Neutrophil (primary cell): ENCODE measurements around the gene GNG11.
"Not testable (repeated sequence)": the region's sequence is repeated elsewhere in the genome, so short reads cannot be mapped to it uniquely, and the experiment has no call there.

Experiments used
- H3K27ac ChIP-seq: fragments of 200-600 bp; sonication (generic); 2 replicates; pipeline ENCODE4 v1.5.1; 2016; ENCODE audit warnings: mild to moderate bottlenecking, moderate library complexity
- H3K27me3 ChIP-seq: fragments of 200-600 bp; sonication (generic); 2 replicates; pipeline ENCODE4 v1.6.0; 2016; ENCODE audit warnings: mild to moderate bottlenecking
- H3K36me3 ChIP-seq: fragments of 200-600 bp; sonication (generic); 2 replicates; pipeline ENCODE4 v1.5.1; 2017
- H3K4me1 ChIP-seq, 2 experiments: fragments of 200-600 bp in 1 of 2; sonication (generic) in 1 of 2; 1 replicate in 1 of 2; 2 replicates in 1 of 2; pipeline versions ENCODE4 v1.5.1 to v1.6.1; 2013 to 2016; ENCODE audit warnings: low read depth in 1 of 2, low read length in 1 of 2, mild to moderate bottlenecking in 1 of 2, moderate library complexity in 1 of 2; ENCODE audit not compliant: control insufficient read depth in 1 of 2, insufficient read depth in 1 of 2
- H3K4me3 ChIP-seq, 2 experiments: fragments of 200-600 bp in 1 of 2; sonication (generic) in 1 of 2; 1 replicate in 1 of 2; 2 replicates in 1 of 2; pipeline ENCODE4 v1.5.1; 2013 to 2016; ENCODE audit warnings: low read depth in 1 of 2, low read length in 1 of 2, mild to moderate bottlenecking in 1 of 2, moderate library complexity in 1 of 2
- H3K9me3 ChIP-seq: fragments of 200-600 bp; sonication (generic); 2 replicates; pipeline ENCODE4 v1.5.1; 2016
- CTCF ChIP-seq: fragments of 200-600 bp; sonication (generic); IDR thresholded peaks from 2 replicates; pipeline ENCODE4 v1.5.1; 2016; ENCODE audit warnings: antibody characterized with exemption

GNG11 gene

GRCh38 chr7:93914581-93915066, 6.9 kb upstream of the GNG11 start:
- Histone ChIP-seq H3K9me3 (no peaks in the 10 kb centered on the region), H3K4me1 (no peaks in the 10 kb centered on the region), H3K4me3 (no peak overlapping the region), H3K36me3 (no peaks in the 10 kb centered on the region), H3K27ac (no peak overlapping the region), H3K27me3 (peaks cover 18% of the 10 kb centered on the region)
- TF ChIP-seq CTCF = no peak

- peaks cover 24% of the 10 kb centered on the region for H3K27me3 ChIP-seq
- not testable (repeated sequence) for H3K36me3 ChIP-seq, H3K4me1 ChIP-seq, H3K9me3 ChIP-seq, H3K4me3 ChIP-seq, H3K27ac ChIP-seq
Observed at GRCh38 chr7:93915206-93915842, 6.2 kb upstream of the GNG11 start.

GRCh38 chr7:93915888-93916287, 5.6 kb upstream of the GNG11 start:
- not testable (repeated sequence) for H3K36me3 ChIP-seq, H3K4me3 ChIP-seq, H3K9me3 ChIP-seq, H3K4me1 ChIP-seq, H3K27ac ChIP-seq
- H3K27me3 ChIP-seq = peaks cover 26% of the 10 kb centered on the region

- H3K27me3 ChIP-seq = peaks cover 30% of the 10 kb centered on the region
- not testable (repeated sequence) for H3K9me3 ChIP-seq, H3K4me1 ChIP-seq, H3K36me3 ChIP-seq, H3K27ac ChIP-seq, H3K4me3 ChIP-seq
Observed at GRCh38 chr7:93916315-93916714, 5.2 kb upstream of the GNG11 start.

- peaks cover 0 to 5% of the 10 kb centered on the region in 2 experiments for H3K4me1 ChIP-seq
- H3K27me3 ChIP-seq = peaks cover 58% of the 10 kb centered on the region
- H3K36me3 ChIP-seq = no peaks in the 10 kb centered on the region
- no peak for TF ChIP-seq CTCF
- H3K27ac ChIP-seq = no peak overlapping the region
- no peaks in the 10 kb centered on the region for H3K9me3 ChIP-seq
- no peak overlapping the region for H3K4me3 ChIP-seq
Observed at GRCh38 chr7:93920496-93921182, 896 bp upstream of the GNG11 start.

GRCh38 chr7:93921186-93921585, 349 bp upstream of the GNG11 start:
- Histone ChIP-seq H3K9me3 (no peaks in the 10 kb centered on the region), H3K27me3 (peaks cover 58% of the 10 kb centered on the region), H3K4me3 (no peak overlapping the region), H3K4me1 (peaks cover 0 to 5% of the 10 kb centered on the region in 2 experiments), H3K27ac (no peak overlapping the region), H3K36me3 (no peaks in the 10 kb centered on the region)
- TF ChIP-seq CTCF = no peak

GRCh38 chr7:93923296-93923695, 1.8 kb downstream of the GNG11 start:
- TF ChIP-seq CTCF = no peak
- Histone ChIP-seq H3K9me3 (no peaks in the 10 kb centered on the region), H3K4me1 (peaks cover 0 to 5% of the 10 kb centered on the region in 2 experiments), H3K4me3 (no peak overlapping the region), H3K36me3 (no peaks in the 10 kb centered on the region), H3K27ac (no peak overlapping the region), H3K27me3 (peaks cover 54% of the 10 kb centered on the region)
